SK-N-SH (cell line): ENCODE data around the gene TPTE.
"Not testable (repeated sequence)": the region's sequence is repeated elsewhere in the genome, so short reads cannot be mapped to it uniquely, and the experiment has no call there.

ENCODE experiments used
- EZH2phosphoT487 ChIP-seq: fragments of 200-600 bp; sonication (generic); IDR thresholded peaks from 2 replicates; pipeline ENCODE4 v1.6.1; 2017; ENCODE audit warnings: low read depth, mixed run types, mild to moderate bottlenecking, antibody characterized with exemption, moderate library complexity, borderline replicate concordance
- TF ChIP-seq, protein P1 (sequence below): fragments of 200-600 bp; sonication (generic); IDR thresholded peaks from 2 replicates; pipeline ENCODE4 v1.6.1; 2017; ENCODE audit warnings: antibody characterized with exemption, mild to moderate bottlenecking, moderate library complexity

DNA sequence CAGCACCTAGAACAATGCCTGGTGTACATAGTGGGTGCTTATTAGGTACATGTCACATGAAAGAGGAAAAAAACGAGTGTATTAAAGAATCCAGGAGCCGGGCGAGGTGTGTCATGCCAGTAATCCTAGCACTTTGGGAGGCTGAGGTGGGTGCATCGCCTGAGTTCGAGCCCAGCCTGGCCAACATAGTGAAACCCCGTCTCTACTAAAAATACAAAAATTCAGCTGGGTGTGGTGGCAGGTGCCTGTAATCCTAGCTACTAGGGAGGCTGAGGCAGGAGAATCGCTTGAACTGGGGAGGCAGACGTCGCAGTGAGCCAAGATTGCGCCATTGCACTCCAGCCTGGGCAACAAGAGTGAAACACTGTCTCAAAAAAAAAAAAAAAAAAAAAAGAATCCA is 3.5 kb upstream of the TPTE start:
- TF ChIP-seq, protein P1, sequence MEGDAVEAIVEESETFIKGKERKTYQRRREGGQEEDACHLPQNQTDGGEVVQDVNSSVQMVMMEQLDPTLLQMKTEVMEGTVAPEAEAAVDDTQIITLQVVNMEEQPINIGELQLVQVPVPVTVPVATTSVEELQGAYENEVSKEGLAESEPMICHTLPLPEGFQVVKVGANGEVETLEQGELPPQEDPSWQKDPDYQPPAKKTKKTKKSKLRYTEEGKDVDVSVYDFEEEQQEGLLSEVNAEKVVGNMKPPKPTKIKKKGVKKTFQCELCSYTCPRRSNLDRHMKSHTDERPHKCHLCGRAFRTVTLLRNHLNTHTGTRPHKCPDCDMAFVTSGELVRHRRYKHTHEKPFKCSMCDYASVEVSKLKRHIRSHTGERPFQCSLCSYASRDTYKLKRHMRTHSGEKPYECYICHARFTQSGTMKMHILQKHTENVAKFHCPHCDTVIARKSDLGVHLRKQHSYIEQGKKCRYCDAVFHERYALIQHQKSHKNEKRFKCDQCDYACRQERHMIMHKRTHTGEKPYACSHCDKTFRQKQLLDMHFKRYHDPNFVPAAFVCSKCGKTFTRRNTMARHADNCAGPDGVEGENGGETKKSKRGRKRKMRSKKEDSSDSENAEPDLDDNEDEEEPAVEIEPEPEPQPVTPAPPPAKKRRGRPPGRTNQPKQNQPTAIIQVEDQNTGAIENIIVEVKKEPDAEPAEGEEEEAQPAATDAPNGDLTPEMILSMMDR: not testable (repeated sequence)
- TF ChIP-seq EZH2phosphoT487: not testable (repeated sequence)
